Suprapubic skin (tissue), 4 donors: ENCODE data around the gene SMG5. TPM values are rescaled to one million over a fixed set of nuclear protein-coding genes. Genes with fewer than 3 reads are reported as not detected.

Source experiments
- DNase-seq, 2 donors: peaks; one replicate each; pipeline ENCODE4 v3.0.0-alpha.2; 2019; ENCODE audit warnings: low spot score in 2 of 2
- H3K27ac ChIP-seq: fragments of 200-600 bp; sonication (generic); one replicate; pipeline ENCODE4 v1.5.1; 2019
- H3K27me3 ChIP-seq: fragments of 200-600 bp; sonication (generic); one replicate; pipeline ENCODE4 v1.5.1; 2019
- H3K36me3 ChIP-seq: fragments of 200-600 bp; sonication (generic); one replicate; pipeline ENCODE4 v1.5.1; 2019
- H3K4me1 ChIP-seq: fragments of 200-600 bp; sonication (generic); one replicate; pipeline ENCODE4 v1.5.1; 2019
- H3K4me3 ChIP-seq: fragments of 200-600 bp; sonication (generic); one replicate; pipeline ENCODE4 v1.5.1; 2019; ENCODE audit warnings: mild to moderate bottlenecking
- H3K9me3 ChIP-seq: fragments of 200-600 bp; sonication (generic); one replicate; pipeline ENCODE4 v1.5.1; 2019
- CTCF ChIP-seq, 2 donors: fragments of 200-600 bp in 1 of 2; fragments of 450-650 bp in 1 of 2; sonication (generic) in 1 of 2; IDR thresholded peaks; one replicate each; pipeline ENCODE4 v1.5.1; 2016 to 2019; ENCODE audit warnings: antibody characterized with exemption in 2 of 2, mild to moderate bottlenecking in 1 of 2, moderate library complexity in 1 of 2
- EP300 ChIP-seq: sonication (generic); formaldehyde crosslinking; IDR thresholded peaks from one replicate; pipeline ENCODE4 v1.6.1; 2017; ENCODE audit warnings: antibody characterized with exemption
- POLR2A ChIP-seq, 2 donors: fragments of 450-650 bp; IDR thresholded peaks; one replicate each; pipeline ENCODE4 v1.6.1; 2017; ENCODE audit warnings: antibody characterized with exemption in 2 of 2, mild to moderate bottlenecking in 2 of 2, moderate library complexity in 2 of 2
- POLR2AphosphoS5 ChIP-seq, 3 donors: sonication (generic); formaldehyde crosslinking; IDR thresholded peaks; one replicate each; pipeline ENCODE4 v1.6.1; 2017; ENCODE audit warnings: antibody characterized with exemption in 3 of 3
- WGBS: methylation state at CpG from one replicate; pipeline ENCODE4 v1.1.5; 2018; 5-methylcytosine and 5-hydroxymethylcytosine counted together
- total RNA-seq, 4 donors: library from RNA; depleted of rRNA; stranded (reverse); fragments of >200 nt; gene quantifications; one replicate each; pipeline ENCODE4 v1.1.0, GENCODE V29; 2016

The SMG5 gene
- total RNA-seq, 4 donors from 2014 or later = 68.0 to 170 (median 76.6) TPM

- no peaks in the 10 kb centered on the region for H3K9me3 ChIP-seq
- TF ChIP-seq POLR2A (IDR thresholded peaks at IDR 0.05) (no peak), POLR2AphosphoS5 (IDR thresholded peaks at IDR 0.05) (no peak), CTCF (IDR thresholded peaks at IDR 0.05) (no peak), EP300 (no peak)
- DNase-seq = peak in 1 of 2 donors; percentile 49
- no peak overlapping the region for H3K4me3 ChIP-seq
- H3K36me3 ChIP-seq = peaks cover 92% of the 10 kb centered on the region
- peak overlapping the region; percentile 10 for H3K27ac ChIP-seq
- peaks cover 15% of the 10 kb centered on the region for H3K4me1 ChIP-seq
- H3K27me3 ChIP-seq = no peaks in the 10 kb centered on the region
- 53% methylated on average over 4 of the region's 6 CpGs for WGBS
Observed at GRCh38 chr1:156310962-156311361, 28.3 kb upstream of the SMG5 start.

- peaks cover 63% of the 10 kb centered on the region for H3K36me3 ChIP-seq
- no peaks in the 10 kb centered on the region for H3K9me3 ChIP-seq
- H3K4me3 ChIP-seq = no peak overlapping the region
Observed at GRCh38 chr1:156308078-156308477, 25.5 kb upstream of the SMG5 start.

GRCh38 chr1:156305215-156305614, 22.6 kb upstream of the SMG5 start:
- DNase-seq = no peak
- WGBS = 61% methylated on average over 2 of the region's 2 CpGs
- no peaks in the 10 kb centered on the region for H3K9me3 ChIP-seq
- peaks cover 27% of the 10 kb centered on the region for H3K4me1 ChIP-seq
- peak overlapping the region; percentile 24 for H3K27ac ChIP-seq
- H3K4me3 ChIP-seq = no peak overlapping the region
- TF ChIP-seq POLR2AphosphoS5 (IDR thresholded peaks at IDR 0.05) (no peak), CTCF (IDR thresholded peaks at IDR 0.05) (no peak), POLR2A (IDR thresholded peaks at IDR 0.05) (no peak), EP300 (no peak)
- no peaks in the 10 kb centered on the region for H3K27me3 ChIP-seq
- peaks cover 36% of the 10 kb centered on the region for H3K36me3 ChIP-seq

More at GRCh38 chr1:156308078-156308477, 25.5 kb upstream of the SMG5 start:
- H3K27me3 ChIP-seq = no peaks in the 10 kb centered on the region
- DNase-seq = no peak
- H3K27ac ChIP-seq = peak overlapping the region; percentile 33
- peaks cover 26% of the 10 kb centered on the region for H3K4me1 ChIP-seq
- TF ChIP-seq POLR2AphosphoS5 (IDR thresholded peaks at IDR 0.05) = no peak
- no peak for TF ChIP-seq CTCF (IDR thresholded peaks at IDR 0.05)
- no peak for TF ChIP-seq EP300
- TF ChIP-seq POLR2A (IDR thresholded peaks at IDR 0.05) = no peak

- H3K36me3 ChIP-seq = peaks cover 17% of the 10 kb centered on the region
- H3K4me1 ChIP-seq = peaks cover 17% of the 10 kb centered on the region
- H3K27me3 ChIP-seq = no peaks in the 10 kb centered on the region
- H3K4me3 ChIP-seq = no peak overlapping the region
- H3K27ac ChIP-seq = no peak overlapping the region
- DNase-seq = no peak
- H3K9me3 ChIP-seq = no peaks in the 10 kb centered on the region
- TF ChIP-seq EP300 (no peak), POLR2AphosphoS5 (IDR thresholded peaks at IDR 0.05) (no peak), POLR2A (IDR thresholded peaks at IDR 0.05) (no peak), CTCF (IDR thresholded peaks at IDR 0.05) (no peak)
- WGBS = 71% methylated on average over 4 of the region's 4 CpGs
Observed at GRCh38 chr1:156303241-156303640, 20.6 kb upstream of the SMG5 start.

GRCh38 chr1:156298852-156299357, 16.3 kb upstream of the SMG5 start, which contains the start of gene VHLL:
TSS of gene VHLL (minus strand) at chr1:156299307. CDS start at chr1:156299189, 118 bp downstream.
- Histone ChIP-seq H3K36me3 (no peaks in the 10 kb centered on the region), H3K4me1 (peaks cover 29% of the 10 kb centered on the region), H3K4me3 (no peak within 1 kb of the TSS), H3K9me3 (no peaks in the 10 kb centered on the region), H3K27ac (no peak within 1 kb of the TSS), H3K27me3 (no peaks in the 10 kb centered on the region)
- WGBS = 86% methylated on average over 19 of the region's 19 CpGs
- no peak for DNase-seq
- TF ChIP-seq POLR2A (IDR thresholded peaks at IDR 0.05) (no peak), POLR2AphosphoS5 (IDR thresholded peaks at IDR 0.05) (no peak), CTCF (IDR thresholded peaks at IDR 0.05) (no peak), EP300 (no peak)
